Mesothelial cell of epicardium (in vitro differentiated cells): Measurements from ENCODE around the gene USP17L20. TPM values are rescaled to one million over a fixed set of nuclear protein-coding genes. Genes with fewer than 3 reads are reported as not detected.
"Not testable (repeated sequence)": the region's sequence is repeated elsewhere in the genome, so short reads cannot be mapped to it uniquely, and the experiment has no call there.

Experiments used
- DNase-seq, 2 experiments: peaks; one replicate each; pipeline ENCODE4 v3.0.0; 2021; ENCODE audit warnings: low spot score in 2 of 2; ENCODE audit not compliant: unreplicated experiment in 2 of 2
- H3K27ac Mint-ChIP-seq: 2 replicates; pipeline ENCODE4 v1.8.0; 2021; ENCODE audit warnings: mixed read lengths
- H3K27me3 Mint-ChIP-seq: 2 replicates; pipeline ENCODE4 v1.8.0; 2021; ENCODE audit warnings: low read depth, mixed read lengths
- H3K36me3 Mint-ChIP-seq: 2 replicates; pipeline ENCODE4 v1.8.0; 2021; ENCODE audit warnings: mixed read lengths
- H3K4me1 Mint-ChIP-seq: 2 replicates; pipeline ENCODE4 v1.8.0; 2021; ENCODE audit warnings: mixed read lengths
- H3K4me3 Mint-ChIP-seq: 2 replicates; pipeline ENCODE4 v1.8.0; 2021; ENCODE audit warnings: mild to moderate bottlenecking, moderate library complexity, mixed read lengths
- H3K9me3 Mint-ChIP-seq: 2 replicates; pipeline ENCODE4 v1.8.0; 2021; ENCODE audit warnings: mixed read lengths
- total RNA-seq: library from RNA; stranded (reverse); gene quantifications from 3 replicates; pipeline ENCODE4 v1.2.1, GENCODE V29; 2021

USP17L20 gene
- total RNA-seq = not detected in 3 replicates

- not testable (repeated sequence) for DNase-seq, H3K27me3 Mint-ChIP-seq, H3K9me3 Mint-ChIP-seq, H3K36me3 Mint-ChIP-seq, H3K27ac Mint-ChIP-seq, H3K4me3 Mint-ChIP-seq, H3K4me1 Mint-ChIP-seq
Measured at GRCh38 chr4:9257824-9258223, at the start of gene USP17L20. Gene USP17L20 (plus strand): TSS chr4:9258124. CDS start chr4:9258124, 0 bp downstream.

DNA sequence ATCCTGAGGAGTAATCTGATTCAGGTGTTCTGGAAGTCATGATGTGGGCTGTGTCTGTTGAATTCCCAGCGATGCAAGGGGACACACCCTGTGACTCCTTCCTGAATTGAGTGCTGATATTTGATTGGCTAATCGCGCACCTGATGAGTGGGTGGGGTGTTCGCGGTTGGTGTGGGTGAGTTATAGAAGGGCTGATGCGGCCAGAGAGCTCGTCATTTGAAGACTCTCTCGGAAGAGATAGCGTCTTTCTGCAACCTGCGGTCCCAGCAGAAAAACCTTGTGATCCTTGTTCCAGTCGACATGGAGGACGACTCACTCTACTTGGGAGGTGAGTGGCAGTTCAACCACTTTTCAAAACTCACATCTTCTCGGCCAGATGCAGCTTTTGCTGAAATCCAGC is 47.6 kb upstream of the USP17L20 start, which contains the start of gene USP17L10:
USP17L10 (plus strand) TSS at position 301 of the 400 bp plus-strand sequence; CDS start at position 301, 0 bp downstream.
- not testable (repeated sequence) for H3K9me3 Mint-ChIP-seq, H3K4me1 Mint-ChIP-seq, H3K36me3 Mint-ChIP-seq, H3K27ac Mint-ChIP-seq, H3K4me3 Mint-ChIP-seq, DNase-seq, H3K27me3 Mint-ChIP-seq

- H3K36me3 Mint-ChIP-seq, H3K27me3 Mint-ChIP-seq, H3K27ac Mint-ChIP-seq, H3K4me3 Mint-ChIP-seq, DNase-seq, H3K4me1 Mint-ChIP-seq, H3K9me3 Mint-ChIP-seq: not testable (repeated sequence)
Measured at GRCh38 chr4:9214701-9215100, 43.2 kb upstream of the USP17L20 start.

- H3K4me3 Mint-ChIP-seq, H3K27me3 Mint-ChIP-seq, H3K4me1 Mint-ChIP-seq, H3K36me3 Mint-ChIP-seq, H3K9me3 Mint-ChIP-seq, DNase-seq, H3K27ac Mint-ChIP-seq: not testable (repeated sequence)
Measured at GRCh38 chr4:9215105-9215504, 42.8 kb upstream of the USP17L20 start, which contains the start of gene USP17L11. Gene USP17L11 (plus strand): TSS chr4:9215405. CDS start chr4:9215405, 0 bp downstream.

DNA sequence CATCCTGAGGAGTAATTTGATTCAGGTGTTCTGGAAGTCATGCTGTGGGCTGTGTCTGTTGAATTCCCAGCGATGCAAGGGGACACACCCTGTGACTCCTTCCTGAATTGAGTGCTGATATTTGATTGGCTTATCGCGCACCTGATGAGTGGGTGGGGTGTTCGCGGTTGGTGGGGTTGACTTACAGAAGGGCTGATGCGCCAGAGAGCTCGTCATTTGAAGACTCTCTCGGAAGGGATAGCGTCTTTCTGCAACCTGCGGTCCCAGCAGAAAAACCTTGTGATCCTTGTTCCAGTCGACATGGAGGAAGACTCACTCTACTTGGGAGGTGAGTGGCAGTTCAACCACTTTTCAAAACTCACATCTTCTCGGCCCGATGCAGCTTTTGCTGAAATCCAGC is 38.1 kb upstream of the USP17L20 start, which contains the start of gene USP17L12:
USP17L12 (plus strand) TSS at position 301 of the 400 bp plus-strand sequence; CDS start at position 301, 0 bp downstream.
- H3K27me3 Mint-ChIP-seq, H3K36me3 Mint-ChIP-seq, H3K27ac Mint-ChIP-seq, H3K4me3 Mint-ChIP-seq, DNase-seq, H3K4me1 Mint-ChIP-seq, H3K9me3 Mint-ChIP-seq: not testable (repeated sequence)

DNA sequence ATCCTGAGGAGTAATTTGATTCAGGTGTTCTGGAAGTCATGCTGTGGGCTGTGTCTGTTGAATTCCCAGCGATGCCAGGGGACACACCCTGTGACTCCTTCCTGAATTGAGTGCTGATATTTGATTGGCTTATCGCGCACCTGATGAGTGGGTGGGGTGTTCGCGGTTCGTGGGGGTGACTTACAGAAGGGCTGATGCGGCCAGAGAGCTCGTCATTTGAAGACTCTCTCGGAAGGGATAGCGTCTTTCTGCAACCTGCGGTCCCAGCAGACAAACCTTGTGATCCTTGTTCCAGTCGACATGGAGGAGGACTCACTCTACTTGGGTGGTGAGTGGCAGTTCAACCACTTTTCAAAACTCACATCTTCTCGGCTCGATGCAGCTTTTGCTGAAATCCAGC is 33.3 kb upstream of the USP17L20 start, which contains the start of gene USP17L13:
USP17L13 (plus strand) TSS at position 301 of the 400 bp plus-strand sequence; CDS start at position 301, 0 bp downstream.
- H3K36me3 Mint-ChIP-seq, DNase-seq, H3K27me3 Mint-ChIP-seq, H3K4me3 Mint-ChIP-seq, H3K9me3 Mint-ChIP-seq, H3K4me1 Mint-ChIP-seq, H3K27ac Mint-ChIP-seq: not testable (repeated sequence)

DNA sequence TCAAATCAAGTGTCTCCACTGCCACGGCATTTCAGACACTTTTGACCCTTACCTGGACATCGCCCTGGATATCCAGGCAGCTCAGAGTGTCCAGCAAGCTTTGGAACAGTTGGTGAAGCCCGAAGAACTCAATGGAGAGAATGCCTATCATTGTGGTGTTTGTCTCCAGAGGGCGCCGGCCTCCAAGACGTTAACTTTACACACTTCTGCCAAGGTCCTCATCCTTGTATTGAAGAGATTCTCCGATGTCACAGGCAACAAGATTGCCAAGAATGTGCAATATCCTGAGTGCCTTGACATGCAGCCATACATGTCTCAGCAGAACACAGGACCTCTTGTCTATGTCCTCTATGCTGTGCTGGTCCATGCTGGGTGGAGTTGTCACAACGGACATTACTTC is 27.7 kb upstream of the USP17L20 start:
- H3K4me1 Mint-ChIP-seq, H3K9me3 Mint-ChIP-seq, H3K27me3 Mint-ChIP-seq, H3K36me3 Mint-ChIP-seq, H3K27ac Mint-ChIP-seq, H3K4me3 Mint-ChIP-seq: not testable (repeated sequence)
- peak in 1 of 2 experiments; percentile 33 for DNase-seq

GRCh38 chr4:9234085-9234484 is 23.8 kb upstream of the USP17L20 start, which contains the start of gene USP17L15:
Gene USP17L15 (plus strand): TSS chr4:9234385. CDS start chr4:9234385, 0 bp downstream.
- H3K9me3 Mint-ChIP-seq, H3K36me3 Mint-ChIP-seq, H3K4me3 Mint-ChIP-seq, H3K27me3 Mint-ChIP-seq, H3K27ac Mint-ChIP-seq, H3K4me1 Mint-ChIP-seq, DNase-seq: not testable (repeated sequence)

- not testable (repeated sequence) for H3K36me3 Mint-ChIP-seq, H3K27me3 Mint-ChIP-seq, H3K4me3 Mint-ChIP-seq, DNase-seq, H3K4me1 Mint-ChIP-seq, H3K9me3 Mint-ChIP-seq, H3K27ac Mint-ChIP-seq
Measured at GRCh38 chr4:9238461-9238860, 19.5 kb upstream of the USP17L20 start.

DNA sequence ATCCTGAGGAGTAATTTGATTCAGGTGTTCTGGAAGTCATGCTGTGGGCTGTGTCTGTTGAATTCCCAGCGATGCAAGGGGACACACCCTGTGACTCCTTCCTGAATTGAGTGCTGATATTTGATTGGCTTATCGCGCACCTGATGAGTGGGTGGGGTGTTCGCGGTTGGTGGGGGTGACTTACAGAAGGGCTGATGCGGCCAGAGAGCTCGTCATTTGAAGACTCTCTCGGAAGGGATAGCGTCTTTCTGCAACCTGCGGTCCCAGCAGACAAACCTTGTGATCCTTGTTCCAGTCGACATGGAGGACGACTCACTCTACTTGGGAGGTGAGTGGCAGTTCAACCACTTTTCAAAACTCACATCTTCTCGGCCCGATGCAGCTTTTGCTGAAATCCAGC is 14.3 kb upstream of the USP17L20 start, which contains the start of gene USP17L17:
USP17L17 (plus strand) TSS at position 301 of the 400 bp plus-strand sequence; CDS start at position 301, 0 bp downstream.
- DNase-seq, H3K4me1 Mint-ChIP-seq, H3K36me3 Mint-ChIP-seq, H3K27me3 Mint-ChIP-seq, H3K9me3 Mint-ChIP-seq, H3K4me3 Mint-ChIP-seq, H3K27ac Mint-ChIP-seq: not testable (repeated sequence)

GRCh38 chr4:9247953-9248680 is 9.8 kb upstream of the USP17L20 start, which contains the start of gene USP17L18:
Gene USP17L18 (plus strand): TSS chr4:9248630. CDS start chr4:9248630, 0 bp downstream.
- H3K4me3 Mint-ChIP-seq, H3K27me3 Mint-ChIP-seq, H3K36me3 Mint-ChIP-seq, H3K27ac Mint-ChIP-seq, H3K9me3 Mint-ChIP-seq, H3K4me1 Mint-ChIP-seq: not testable (repeated sequence)
- peak; percentile 16 to 25 for DNase-seq

DNA sequence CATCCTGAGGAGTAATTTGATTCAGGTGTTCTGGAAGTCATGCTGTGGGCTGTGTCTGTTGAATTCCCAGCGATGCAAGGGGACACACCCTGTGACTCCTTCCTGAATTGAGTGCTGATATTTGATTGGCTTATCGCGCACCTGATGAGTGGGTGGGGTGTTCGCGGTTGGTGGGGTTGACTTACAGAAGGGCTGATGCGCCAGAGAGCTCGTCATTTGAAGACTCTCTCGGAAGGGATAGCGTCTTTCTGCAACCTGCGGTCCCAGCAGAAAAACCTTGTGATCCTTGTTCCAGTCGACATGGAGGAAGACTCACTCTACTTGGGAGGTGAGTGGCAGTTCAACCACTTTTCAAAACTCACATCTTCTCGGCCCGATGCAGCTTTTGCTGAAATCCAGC is 4.8 kb upstream of the USP17L20 start, which contains the start of gene USP17L19:
USP17L19 (plus strand) TSS at position 301 of the 400 bp plus-strand sequence; CDS start at position 301, 0 bp downstream.
- H3K9me3 Mint-ChIP-seq, H3K27ac Mint-ChIP-seq: not testable (repeated sequence)

DNA sequence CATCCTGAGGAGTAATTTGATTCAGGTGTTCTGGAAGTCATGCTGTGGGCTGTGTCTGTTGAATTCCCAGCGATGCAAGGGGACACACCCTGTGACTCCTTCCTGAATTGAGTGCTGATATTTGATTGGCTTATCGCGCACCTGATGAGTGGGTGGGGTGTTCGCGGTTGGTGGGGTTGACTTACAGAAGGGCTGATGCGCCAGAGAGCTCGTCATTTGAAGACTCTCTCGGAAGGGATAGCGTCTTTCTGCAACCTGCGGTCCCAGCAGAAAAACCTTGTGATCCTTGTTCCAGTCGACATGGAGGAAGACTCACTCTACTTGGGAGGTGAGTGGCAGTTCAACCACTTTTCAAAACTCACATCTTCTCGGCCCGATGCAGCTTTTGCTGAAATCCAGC is 4.6 kb downstream of the USP17L20 start, which contains the start of gene USP17L21:
USP17L21 (plus strand) TSS at position 301 of the 400 bp plus-strand sequence; CDS start at position 301, 0 bp downstream.
- H3K4me1 Mint-ChIP-seq, H3K36me3 Mint-ChIP-seq, DNase-seq, H3K9me3 Mint-ChIP-seq, H3K27ac Mint-ChIP-seq, H3K27me3 Mint-ChIP-seq, H3K4me3 Mint-ChIP-seq: not testable (repeated sequence)

More for the DNA sequence above, 4.8 kb upstream of the USP17L20 start, which contains the start of gene USP17L19:
- not testable (repeated sequence) for H3K27me3 Mint-ChIP-seq, H3K36me3 Mint-ChIP-seq, H3K4me1 Mint-ChIP-seq, H3K4me3 Mint-ChIP-seq, DNase-seq

DNA sequence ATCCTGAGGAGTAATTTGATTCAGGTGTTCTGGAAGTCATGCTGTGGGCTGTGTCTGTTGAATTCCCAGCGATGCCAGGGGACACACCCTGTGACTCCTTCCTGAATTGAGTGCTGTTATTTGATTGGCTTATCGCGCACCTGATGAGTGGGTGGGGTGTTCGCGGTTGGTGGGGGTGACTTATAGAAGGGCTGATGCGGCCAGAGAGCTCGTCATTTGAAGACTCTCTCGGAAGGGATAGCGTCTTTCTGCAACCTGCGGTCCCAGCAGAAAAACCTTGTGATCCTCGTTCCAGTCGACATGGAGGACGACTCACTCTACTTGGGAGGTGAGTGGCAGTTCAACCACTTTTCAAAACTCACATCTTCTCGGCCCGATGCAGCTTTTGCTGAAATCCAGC is 9.4 kb downstream of the USP17L20 start, which contains the start of gene USP17L22:
USP17L22 (plus strand) TSS at position 301 of the 400 bp plus-strand sequence; CDS start at position 301, 0 bp downstream.
- DNase-seq, H3K4me1 Mint-ChIP-seq, H3K36me3 Mint-ChIP-seq, H3K27me3 Mint-ChIP-seq, H3K4me3 Mint-ChIP-seq, H3K27ac Mint-ChIP-seq, H3K9me3 Mint-ChIP-seq: not testable (repeated sequence)
